HG02938 (cell line): Measurements from ENCODE around the gene KRTAP19-6.
"Not testable (repeated sequence)": the region's sequence is repeated elsewhere in the genome, so short reads cannot be mapped to it uniquely, and the experiment has no call there.

Experiments
- ATAC-seq: cut with Tn5 transposase; IDR thresholded peaks from one replicate; pipeline ENCODE4 v1.9.1; 2021; ENCODE audit warnings: mild to moderate bottlenecking, moderate library complexity; ENCODE audit not compliant: unreplicated experiment

Gene KRTAP19-6, protein sequence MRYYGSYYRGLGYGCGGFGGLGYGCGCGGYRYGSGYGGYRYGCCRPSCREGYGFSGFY

DNA sequence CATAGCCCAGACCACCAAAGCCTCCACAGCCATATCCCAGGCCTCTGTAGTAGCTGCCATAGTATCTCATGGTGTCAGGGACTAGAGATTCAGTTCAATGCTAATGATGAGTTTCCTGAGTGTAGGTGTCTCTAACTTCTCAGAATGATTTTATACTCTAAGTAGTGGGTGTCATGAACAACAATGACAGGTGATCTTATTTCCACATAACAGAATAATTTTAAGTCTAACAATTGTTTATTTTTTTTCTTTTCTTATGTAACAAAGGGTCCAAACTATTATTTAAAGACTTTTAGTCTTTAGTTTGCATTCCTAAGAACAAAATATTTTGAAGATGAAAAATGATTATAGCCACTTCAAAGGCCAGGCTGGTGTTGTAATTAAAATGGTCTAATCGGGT lies at the start of gene KRTAP19-6:
KRTAP19-6 (minus strand) TSS at position 101 of the 400 bp plus-strand sequence; CDS start at position 70, 31 bp downstream.
- no peak for ATAC-seq

DNA sequence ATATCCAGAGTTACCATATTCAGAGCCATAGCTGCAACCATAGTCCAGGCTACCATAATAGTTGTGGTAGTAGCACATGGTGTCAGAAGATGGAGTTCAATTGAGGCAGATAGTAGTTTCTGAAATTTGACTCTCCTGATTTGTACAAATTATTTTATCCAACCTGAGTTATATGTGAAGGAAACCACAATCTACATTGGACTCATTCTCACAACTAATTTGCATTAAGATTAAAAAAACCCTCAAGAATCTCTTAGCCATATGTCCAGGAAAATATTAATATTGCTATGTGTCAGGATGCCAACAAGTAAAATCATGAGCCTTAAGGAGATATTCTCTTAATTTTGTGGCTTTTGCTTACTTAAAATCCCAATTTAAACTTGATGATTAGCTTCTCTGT lies 48.6 kb upstream of the KRTAP19-6 start, which contains the start of gene KRTAP22-2:
KRTAP22-2 (minus strand) TSS at position 101 of the 400 bp plus-strand sequence.
- ATAC-seq, result no peak

DNA sequence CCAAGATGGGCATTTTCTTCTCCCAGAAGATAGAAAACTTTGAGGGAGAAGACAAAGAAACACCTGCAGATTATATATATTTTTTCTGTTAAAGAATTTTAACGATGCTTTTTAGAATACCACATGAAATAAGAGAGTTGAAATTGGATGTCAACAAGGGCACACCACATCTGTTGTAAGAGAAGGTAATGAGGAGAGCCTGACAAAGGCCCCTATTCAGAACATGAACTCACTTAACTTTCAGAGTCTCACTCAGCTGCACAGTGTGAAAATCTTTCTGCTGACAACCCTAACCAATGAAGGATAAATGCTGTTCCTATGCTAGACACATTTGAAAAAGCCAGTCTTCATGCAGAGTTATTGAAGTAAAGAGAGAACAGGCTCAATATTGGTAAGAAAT lies 41.2 kb upstream of the KRTAP19-6 start:
- ATAC-seq, result no peak

DNA sequence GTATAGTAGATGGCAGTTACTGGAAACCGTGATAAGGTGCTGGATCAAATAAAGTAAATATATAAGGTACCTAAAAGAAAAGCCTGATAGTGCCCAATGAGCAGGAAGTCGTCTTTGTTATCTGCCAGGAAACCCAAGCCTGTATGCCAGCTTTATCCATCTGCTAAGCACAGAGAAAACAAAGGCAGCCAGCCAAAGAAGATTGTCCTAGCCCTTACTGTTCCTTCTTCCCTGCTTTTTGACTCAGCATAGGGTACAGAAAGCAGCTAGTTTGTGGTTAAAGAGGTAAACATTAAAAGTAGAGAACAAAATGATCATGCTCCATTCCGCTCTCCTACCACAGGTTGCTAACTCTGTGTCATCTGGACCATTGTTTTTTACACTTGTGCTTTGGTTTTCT lies 38.5 kb upstream of the KRTAP19-6 start:
- ATAC-seq, result no peak

DNA sequence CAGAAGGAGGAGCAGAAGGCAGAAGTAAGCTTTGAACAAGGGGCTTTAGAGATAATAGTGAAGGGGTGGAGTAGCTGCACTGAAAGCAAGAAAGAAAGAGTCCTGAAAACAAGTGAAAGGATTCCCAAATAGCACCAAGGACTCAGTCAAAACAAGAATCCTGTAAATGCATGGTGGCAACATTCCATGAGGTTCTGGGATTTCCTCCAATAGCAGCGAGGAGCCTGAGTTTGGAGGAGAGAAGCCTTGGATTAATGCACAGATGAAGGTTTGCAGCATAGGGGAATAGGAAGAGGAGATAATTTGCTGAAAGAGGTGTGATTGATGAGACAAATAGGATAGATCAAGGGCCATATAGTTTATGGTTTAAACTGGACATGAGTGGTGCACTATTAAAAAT lies 37.7 kb upstream of the KRTAP19-6 start:
- no peak for ATAC-seq

DNA sequence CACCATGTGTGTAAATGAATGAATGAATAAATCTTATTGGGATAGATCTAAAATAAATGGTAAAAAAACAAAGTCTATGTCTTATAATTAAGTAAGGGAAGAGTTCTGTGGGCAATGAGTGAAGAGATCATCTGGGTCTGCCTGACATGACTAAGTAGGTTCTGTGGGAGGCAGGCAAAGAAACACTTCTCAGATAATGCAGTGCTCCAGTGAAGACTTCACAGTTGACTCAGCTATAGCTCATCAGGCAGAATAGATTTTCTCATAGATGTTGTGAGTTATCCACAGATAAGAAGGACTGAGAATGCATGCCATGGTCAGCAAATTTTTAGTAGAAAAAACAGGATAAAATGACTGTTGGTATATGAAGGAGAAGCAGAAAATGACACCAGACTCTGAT lies 36.1 kb upstream of the KRTAP19-6 start:
- ATAC-seq, result no peak

DNA sequence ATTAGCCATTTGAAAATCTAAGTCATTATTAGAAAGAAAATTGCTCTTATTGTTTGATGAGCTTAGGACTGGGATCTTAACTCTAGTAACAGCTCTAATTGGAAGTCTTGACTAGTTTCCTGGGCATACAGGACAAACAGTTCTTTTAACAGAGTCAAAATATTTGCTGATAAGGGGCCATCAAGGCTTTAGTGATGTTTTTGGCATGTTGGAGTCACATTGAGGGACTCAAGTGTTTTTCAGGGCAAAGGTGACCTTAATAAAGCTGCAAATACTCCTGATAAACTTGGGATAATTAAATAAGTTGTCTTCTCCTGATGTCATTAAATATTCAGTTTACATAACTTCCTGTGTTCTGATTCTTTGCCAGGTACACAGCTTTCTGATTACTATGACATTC lies 26.0 kb upstream of the KRTAP19-6 start:
- no peak for ATAC-seq

DNA sequence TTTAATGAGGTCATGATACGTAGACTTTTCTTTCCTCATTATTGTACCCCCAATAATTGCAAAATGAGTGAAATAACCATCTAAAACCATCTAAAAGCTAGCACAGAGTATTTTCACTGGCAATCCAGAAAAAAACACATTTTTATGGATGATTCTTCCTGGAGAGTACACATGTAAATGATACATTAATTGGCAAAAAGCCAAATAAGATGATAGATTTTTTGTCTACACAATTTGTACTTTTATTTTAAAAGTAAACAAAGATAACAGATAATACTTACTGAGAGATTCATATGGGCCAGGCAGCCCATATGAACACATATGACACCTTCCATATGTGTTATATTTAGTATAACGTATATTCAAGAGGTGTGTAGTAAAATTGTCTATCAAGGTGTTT lies 22.0 kb upstream of the KRTAP19-6 start:
- no peak for ATAC-seq

DNA sequence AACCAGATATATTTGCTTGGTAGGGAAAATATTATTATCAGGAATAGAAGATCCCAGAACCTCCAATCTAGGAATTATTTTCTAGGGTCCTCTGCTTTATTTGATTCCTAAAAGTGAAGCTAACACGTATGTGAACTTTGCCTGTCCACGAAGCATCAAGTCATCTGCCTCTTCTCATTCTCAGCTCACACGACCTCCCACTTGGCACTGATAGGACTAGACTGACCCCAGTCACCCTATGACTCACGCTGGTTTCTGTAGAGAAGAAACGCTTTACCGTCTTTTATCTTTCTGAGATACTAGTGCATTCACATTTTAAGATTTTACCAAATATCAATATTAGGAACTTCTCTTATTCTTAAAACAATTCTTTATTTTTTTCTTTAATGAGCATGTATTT lies 21.4 kb upstream of the KRTAP19-6 start:
- ATAC-seq, result no peak

DNA sequence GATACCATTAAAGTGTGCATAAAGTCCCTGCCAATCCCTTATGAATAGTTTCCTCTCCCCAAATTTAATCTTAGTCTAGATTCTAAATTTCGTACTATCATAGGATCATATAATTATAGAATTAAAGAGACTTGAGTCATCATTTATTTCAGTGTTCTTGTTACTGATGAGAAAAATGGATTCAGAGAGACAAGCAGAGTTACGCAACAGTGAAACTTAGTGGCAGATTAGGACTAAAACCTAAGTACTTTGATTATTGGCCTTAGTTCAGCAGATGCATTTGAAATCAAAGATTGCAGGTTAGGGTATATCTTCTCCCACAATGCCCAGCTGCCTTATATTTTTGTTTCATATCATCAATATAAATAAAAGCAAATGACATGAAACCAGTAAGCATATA lies 20.3 kb upstream of the KRTAP19-6 start:
- ATAC-seq, result no peak

DNA sequence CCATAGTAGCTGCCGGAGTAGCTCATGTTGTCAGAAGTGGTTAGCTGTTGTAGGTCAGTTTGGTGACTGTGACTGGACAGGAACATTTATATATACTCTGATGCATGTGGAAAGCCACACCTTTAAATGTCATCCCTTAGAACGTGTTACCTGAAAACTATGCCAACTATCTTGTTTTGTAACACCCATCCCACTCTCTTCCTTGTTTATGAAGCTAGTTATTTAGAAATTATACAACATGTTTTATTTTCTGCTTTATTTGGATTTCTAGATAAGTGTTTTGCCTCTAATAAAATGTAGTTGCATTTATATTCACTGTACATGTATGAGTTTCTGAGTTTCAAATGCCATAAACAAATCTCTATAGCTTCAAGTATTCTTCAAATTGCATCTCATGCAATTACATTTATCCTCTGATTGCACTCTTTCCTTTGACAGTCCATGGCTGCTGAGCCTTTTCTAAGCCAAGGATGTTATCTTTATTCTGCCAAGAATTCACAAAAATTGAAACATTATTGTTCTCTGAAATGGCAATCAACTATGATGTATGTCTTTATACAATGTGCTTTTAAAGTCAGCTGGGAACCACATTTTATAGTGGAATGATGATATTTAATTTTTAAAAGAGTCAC lies 19.7 kb upstream of the KRTAP19-6 start, which contains the start of gene KRTAP19-7:
KRTAP19-7 (minus strand) TSS at position 51 of the 632 bp plus-strand sequence; CDS start at position 26, 25 bp downstream.
- ATAC-seq, result no peak

DNA sequence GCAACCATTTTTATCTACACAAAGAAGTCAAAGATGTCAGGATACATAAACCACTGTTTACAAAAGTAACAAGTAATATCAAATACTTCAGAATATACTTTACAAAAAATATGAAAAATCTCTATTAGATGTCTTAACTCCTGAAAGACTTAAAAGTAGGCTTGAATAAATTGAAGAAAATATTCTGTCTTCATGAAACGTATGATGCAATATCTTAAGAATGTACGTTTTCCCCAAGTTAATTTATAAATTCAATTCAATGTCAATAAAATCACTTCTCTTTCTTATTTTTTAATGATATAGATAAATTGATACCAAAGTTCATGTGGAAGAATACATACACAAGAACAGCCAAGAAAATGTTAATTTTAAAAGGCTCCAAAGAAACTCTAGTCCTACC lies 13.4 kb upstream of the KRTAP19-6 start:
- ATAC-seq, result no peak

DNA sequence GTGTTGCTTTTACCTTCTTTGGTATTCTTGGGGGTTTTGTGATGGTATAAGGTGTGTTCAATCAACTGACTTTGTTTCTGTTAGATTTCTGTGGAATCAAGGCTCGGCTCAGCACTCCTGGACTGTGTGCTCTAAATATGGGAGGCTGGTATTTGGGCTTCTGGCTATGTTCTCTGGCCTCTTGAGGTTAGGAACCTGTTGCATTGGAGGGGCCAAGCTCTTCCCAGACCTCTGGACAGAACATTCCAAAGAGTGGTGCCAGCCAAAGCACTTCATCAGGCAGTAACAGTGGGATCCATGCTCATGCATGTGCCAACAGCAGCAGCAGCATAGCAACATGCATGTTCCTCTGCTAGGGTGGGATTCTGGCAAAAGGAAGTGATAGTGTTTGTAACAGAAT lies 11.1 kb upstream of the KRTAP19-6 start:
- ATAC-seq, result no peak

DNA sequence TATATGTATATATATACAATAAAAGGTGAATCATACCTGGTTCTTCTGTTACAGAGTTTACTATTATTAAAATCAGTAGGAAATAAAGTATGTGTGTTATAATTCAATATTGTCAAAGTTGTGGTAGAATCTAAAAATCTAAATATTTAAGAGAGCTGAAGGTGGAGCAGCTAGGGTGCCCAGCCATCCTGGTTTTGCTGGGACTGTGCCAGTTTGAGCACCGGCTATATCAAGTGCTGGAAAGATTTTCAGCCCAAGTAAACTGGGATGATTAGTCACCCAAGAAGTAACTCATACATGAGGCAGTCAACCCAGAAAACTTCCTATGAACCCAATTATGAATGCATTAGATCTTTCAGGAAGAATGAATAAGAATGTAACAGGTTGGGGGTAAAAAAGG lies 22.8 kb downstream of the KRTAP19-6 start:
- ATAC-seq, result no peak

DNA sequence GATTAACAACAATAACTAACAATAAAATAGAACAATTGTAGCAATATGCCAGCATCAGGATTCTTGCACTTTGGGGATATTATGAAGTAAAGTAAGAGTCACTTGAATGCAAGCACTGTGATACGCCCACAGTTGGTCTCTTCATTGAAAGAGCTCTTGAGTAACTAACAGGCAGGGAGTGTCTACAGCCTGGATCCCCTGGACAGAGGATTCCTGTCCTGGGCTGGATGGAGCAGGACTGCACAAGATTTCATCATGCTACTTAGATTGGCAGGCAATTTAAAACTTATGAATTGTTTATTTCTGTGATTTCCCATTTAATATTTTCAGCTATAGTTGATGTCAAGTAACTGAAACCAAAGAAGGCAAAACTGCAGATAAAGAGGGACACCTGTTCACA lies 26.0 kb downstream of the KRTAP19-6 start:
- no peak for ATAC-seq

DNA sequence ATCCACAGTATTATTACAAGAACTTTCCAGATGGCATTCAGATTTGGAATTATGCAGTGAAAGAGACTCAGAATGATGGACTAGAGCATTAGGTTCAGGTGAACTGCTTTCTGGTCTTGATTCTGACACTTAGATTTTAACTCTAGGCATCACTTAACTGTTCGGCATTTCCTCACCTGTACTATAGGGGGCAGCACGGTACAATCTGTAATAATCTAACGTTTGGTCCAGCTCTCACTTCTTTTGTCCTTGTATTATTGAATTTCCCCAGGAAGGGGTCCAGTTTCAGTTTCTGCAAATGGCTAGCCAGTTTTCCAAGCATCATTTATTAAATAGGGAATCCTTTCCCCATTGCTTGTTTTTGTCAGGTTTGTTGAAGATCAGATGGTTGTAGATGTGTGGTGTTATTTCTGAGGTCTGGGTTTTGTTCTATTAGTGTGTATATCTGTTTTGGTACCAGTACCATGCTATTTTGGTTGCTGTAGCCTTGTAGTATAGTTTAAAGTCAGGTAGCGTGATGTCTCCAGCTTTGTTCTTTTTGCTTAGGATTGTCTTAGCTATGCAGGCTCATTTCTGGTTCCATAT lies 36.0 kb downstream of the KRTAP19-6 start:
- not testable (repeated sequence) for ATAC-seq

DNA sequence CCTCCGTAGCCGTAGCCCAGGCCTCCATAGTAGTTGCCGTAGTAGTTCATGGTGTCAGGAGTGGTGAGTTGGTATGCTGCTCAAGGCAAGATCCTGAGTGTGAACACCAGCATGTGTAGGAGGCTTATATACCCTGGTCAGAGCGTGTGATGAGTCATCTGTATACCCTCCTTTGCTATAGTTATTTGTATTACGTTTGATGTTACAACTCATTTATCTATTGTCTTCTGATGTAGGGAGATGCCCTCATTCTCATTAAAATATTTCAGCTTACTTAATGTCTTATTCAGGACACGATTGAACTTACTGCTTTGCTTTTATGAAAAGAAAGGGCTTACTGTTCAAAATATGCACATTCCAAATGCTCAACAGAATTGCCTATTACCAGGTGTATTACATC lies 39.6 kb downstream of the KRTAP19-6 start, which contains the start of gene KRTAP19-5:
KRTAP19-5 (minus strand) TSS at position 101 of the 400 bp plus-strand sequence; CDS start at position 50, 51 bp downstream.
- ATAC-seq, result no peak

DNA sequence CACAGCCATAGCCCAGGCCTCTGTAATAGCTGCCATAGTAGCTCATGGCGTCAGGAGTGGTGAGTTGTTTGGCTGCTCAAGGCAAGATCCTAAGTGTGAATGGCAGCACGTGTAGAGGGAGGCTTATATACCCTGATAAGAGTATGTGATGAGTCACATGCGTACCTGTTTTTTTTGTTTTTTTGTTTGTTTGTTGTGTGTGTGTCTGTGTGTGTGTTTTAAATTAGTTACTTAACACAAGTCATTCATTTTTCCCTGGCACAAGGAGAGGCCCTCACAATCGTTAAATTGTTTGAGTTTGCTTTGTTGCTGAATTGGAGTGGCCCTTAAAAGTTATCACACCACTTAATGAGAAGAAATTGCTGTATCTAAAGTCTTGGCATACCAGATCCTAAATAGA lies 44.6 kb downstream of the KRTAP19-6 start, which contains the start of gene KRTAP19-4:
KRTAP19-4 (minus strand) TSS at position 101 of the 400 bp plus-strand sequence; CDS start at position 46, 55 bp downstream.
- ATAC-seq, result no peak

DNA sequence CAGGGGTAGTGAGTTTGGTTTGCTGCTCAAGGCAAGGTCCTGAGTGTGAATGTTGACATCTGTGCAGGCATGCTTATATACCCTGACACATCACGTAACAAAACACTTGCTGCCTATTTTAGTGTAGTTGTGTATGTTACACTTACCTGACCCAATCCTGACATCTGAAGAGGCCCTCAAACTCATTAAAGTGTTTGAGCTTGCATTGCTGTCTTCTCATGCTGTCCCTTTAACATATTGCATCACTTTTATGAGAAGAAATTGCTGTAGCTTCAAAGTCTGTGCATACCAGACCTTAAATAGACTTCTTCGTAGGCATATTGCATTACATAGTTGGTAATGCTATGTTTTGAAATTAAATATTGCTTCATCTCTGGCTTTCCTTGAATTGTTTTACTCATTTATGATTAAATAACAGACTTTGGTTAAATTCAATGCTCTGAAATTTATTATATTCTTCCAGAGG lies 49.7 kb downstream of the KRTAP19-6 start, which contains the start of gene KRTAP19-3:
KRTAP19-3 (minus strand) TSS at position 51 of the 466 bp plus-strand sequence. CDS start 56 bp downstream, outside the sequence.
- ATAC-seq, result no peak
